Liver (tissue), 3 donors: ENCODE results near the gene SLCO4A1.

Experiments used
- RAD21 ChIP-seq, 2 donors: IDR thresholded peaks; 2 replicates each; pipeline ENCODE4 v1.6.1; 2016; ENCODE audit warnings: antibody characterized with exemption in 2 of 2, mild to moderate bottlenecking in 2 of 2
- SP1 ChIP-seq: IDR thresholded peaks from 2 replicates; pipeline ENCODE4 v1.6.1; 2018; ENCODE audit warnings: antibody characterized with exemption, mild to moderate bottlenecking
- TF ChIP-seq, protein P1 (sequence below): fragments of 150-350 bp; IDR thresholded peaks from 2 replicates; pipeline ENCODE4 v1.5.1; 2017; ENCODE audit warnings: improper control_type of control experiment, low read depth, low read length; ENCODE audit not compliant: missing input control
- donor health status: healthy.
- donor health status: healthy.

DNA sequence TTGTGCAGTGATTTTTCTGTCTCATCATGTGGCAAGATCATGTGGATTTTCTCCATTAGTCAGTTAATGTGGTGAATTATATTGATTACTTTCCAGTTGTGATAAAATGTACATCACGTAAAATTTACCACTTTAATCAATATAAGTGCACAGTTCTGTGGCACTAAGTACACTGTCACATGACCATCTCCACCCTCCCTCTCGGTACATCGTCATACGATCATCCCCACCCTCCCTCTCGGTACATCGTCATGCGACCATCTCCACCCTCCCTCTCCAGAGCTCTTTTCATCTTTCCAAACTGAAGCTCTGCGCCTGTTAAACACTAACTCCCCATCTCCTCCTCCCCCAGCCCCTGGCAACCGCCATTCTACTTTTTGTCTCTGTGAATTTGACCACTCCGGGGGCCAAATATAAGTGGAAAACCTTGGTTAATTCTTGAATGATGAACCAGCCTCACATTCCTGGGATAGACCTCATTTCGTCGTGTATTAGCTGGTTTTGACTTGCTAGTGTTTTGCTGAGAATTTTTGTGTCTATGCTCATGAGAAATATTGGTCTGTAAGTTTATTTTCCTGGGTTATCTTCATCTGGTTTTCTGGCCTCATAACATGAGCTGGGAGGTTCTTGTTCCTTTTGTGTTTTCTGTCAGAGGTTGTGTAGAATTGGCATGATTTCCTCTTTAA, 77.1 kb downstream of the SLCO4A1 start:
- no peak for TF ChIP-seq RAD21 (IDR thresholded peaks at IDR 0.05)
- TF ChIP-seq, protein P1, sequence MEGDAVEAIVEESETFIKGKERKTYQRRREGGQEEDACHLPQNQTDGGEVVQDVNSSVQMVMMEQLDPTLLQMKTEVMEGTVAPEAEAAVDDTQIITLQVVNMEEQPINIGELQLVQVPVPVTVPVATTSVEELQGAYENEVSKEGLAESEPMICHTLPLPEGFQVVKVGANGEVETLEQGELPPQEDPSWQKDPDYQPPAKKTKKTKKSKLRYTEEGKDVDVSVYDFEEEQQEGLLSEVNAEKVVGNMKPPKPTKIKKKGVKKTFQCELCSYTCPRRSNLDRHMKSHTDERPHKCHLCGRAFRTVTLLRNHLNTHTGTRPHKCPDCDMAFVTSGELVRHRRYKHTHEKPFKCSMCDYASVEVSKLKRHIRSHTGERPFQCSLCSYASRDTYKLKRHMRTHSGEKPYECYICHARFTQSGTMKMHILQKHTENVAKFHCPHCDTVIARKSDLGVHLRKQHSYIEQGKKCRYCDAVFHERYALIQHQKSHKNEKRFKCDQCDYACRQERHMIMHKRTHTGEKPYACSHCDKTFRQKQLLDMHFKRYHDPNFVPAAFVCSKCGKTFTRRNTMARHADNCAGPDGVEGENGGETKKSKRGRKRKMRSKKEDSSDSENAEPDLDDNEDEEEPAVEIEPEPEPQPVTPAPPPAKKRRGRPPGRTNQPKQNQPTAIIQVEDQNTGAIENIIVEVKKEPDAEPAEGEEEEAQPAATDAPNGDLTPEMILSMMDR, result no peak
- TF ChIP-seq SP1, result no peak
